ENCODE measurements around the gene DHRS1.

Gene DHRS1

GRCh38 chr14:24271134-24271833 lies 28.3 kb downstream of the DHRS1 start, which contains the start of gene RABGGTA:
RABGGTA (minus strand) TSS chr14:24271597; CDS start chr14:24271115, 482 bp downstream.
- TF ChIP-seq, protein P1, sequence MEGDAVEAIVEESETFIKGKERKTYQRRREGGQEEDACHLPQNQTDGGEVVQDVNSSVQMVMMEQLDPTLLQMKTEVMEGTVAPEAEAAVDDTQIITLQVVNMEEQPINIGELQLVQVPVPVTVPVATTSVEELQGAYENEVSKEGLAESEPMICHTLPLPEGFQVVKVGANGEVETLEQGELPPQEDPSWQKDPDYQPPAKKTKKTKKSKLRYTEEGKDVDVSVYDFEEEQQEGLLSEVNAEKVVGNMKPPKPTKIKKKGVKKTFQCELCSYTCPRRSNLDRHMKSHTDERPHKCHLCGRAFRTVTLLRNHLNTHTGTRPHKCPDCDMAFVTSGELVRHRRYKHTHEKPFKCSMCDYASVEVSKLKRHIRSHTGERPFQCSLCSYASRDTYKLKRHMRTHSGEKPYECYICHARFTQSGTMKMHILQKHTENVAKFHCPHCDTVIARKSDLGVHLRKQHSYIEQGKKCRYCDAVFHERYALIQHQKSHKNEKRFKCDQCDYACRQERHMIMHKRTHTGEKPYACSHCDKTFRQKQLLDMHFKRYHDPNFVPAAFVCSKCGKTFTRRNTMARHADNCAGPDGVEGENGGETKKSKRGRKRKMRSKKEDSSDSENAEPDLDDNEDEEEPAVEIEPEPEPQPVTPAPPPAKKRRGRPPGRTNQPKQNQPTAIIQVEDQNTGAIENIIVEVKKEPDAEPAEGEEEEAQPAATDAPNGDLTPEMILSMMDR (IDR thresholded peaks at IDR 0.05; ENCODE audit: low read depth, low read length, missing control alignments) = peak; percentile 59
- in situ Hi-C loops (cut with HindIII; ENCODE audit: low sequenced_read_pairs) = no loop called here
- DNase-seq (ENCODE audit: low read depth) = peak; percentile 64
- peak within 1 kb of the TSS; percentile 91 for H3K4me3 ChIP-seq (ENCODE audit: low read depth, low read length)

DNA sequence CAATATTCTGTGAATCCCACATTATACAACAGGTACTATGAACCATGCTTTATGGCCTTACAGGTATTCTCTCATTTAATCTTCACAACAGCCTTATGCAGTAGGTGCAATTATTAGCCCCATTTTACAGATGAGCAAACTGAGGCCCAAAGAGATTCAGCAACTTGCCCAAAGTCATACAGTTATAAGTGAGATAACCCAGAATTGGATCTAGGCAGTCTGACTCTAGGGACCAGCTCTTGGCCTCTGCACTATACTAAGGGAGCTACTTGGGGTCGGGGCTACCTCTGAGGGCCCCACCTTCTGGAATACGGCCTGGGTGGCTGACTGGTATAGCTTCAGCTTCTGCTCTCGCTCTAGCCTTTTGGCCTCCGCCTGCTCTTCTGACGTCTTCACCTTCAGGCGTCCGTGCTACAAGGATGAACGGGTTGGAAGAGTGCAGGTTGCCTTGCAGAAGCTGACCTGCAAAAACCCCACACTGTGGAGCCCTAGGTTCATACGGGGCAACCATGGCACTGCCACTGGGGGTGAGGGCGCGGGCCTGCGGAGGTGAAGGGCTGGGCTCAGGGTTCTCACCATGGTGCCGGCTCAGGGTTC lies 28.9 kb downstream of the DHRS1 start:
- peak overlapping the region; percentile 91 for H3K4me3 ChIP-seq (ENCODE audit: low read depth, low read length)
- no peak for DNase-seq (ENCODE audit: low read depth)
- TF ChIP-seq, protein P1 (IDR thresholded peaks at IDR 0.05; ENCODE audit: low read depth, low read length, missing control alignments) = no peak
- in situ Hi-C loops (cut with HindIII; ENCODE audit: low sequenced_read_pairs) = no loop called here

DNA sequence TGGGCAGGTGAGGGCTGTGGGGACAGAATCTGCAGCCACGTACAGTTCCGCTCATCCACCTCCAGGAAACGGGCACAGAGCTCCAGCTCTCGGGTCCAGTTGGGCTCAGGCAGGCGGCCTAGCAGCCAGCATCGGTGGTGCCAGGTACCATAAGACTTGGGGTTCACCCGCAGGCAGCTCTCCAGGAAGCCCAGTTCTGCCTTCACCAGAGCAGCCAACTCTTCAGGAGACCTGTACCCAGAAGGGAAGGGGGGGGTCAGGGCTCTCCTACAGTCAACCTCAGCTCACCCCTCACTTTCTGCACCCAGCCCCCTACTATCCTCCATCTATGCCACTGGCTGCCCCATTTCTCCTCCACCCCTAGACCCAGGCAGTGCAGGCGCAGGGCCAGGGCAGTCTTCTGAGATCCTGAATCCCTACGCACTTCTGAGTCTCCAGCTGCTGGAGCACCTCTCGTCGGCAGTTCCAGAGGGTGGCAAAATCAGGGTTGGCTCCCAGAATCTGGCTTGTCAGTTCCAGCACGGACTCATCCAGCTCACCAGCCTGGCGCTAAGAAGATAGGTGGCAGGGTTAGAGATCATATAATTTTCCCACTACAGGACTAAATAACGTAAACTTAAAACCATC lies 29.6 kb downstream of the DHRS1 start:
- no peak overlapping the region for H3K4me3 ChIP-seq (ENCODE audit: low read depth, low read length)
- no peak for DNase-seq (ENCODE audit: low read depth)
- in situ Hi-C loops (cut with HindIII; ENCODE audit: low sequenced_read_pairs) = no loop called here
- TF ChIP-seq, protein P1 (IDR thresholded peaks at IDR 0.05; ENCODE audit: low read depth, low read length, missing control alignments) = no peak

GRCh38 chr14:24269368-24269767 lies 30.2 kb downstream of the DHRS1 start:
- in situ Hi-C loops (cut with HindIII; ENCODE audit: low sequenced_read_pairs) = no loop called here
- no peak overlapping the region for H3K4me3 ChIP-seq (ENCODE audit: low read depth, low read length)
- TF ChIP-seq, protein P1 (IDR thresholded peaks at IDR 0.05; ENCODE audit: low read depth, low read length, missing control alignments) = no peak
- no peak for DNase-seq (ENCODE audit: low read depth)

DNA sequence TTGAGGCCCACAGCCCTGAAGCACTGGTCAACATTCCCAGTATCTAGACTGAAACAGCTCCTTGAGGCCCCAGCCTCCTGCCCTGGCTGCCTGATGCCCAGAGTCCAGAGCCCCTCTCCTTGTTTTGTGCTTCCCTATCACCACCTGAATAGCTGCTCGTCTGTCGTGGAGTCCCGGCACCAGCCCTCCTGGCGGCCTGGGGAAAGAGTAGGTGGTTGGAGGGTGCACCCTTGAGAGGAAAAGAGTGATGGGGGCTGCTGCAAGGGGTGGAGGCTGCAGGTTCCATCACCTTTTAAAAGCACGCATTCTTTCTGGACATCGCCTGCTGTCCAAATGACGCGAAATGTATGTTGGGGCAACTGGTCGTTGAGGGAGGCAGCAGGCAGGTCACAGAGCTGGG lies 31.4 kb downstream of the DHRS1 start:
- no peak overlapping the region for H3K4me3 ChIP-seq (ENCODE audit: low read depth, low read length)
- no peak for DNase-seq (ENCODE audit: low read depth)
- in situ Hi-C loops (cut with HindIII; ENCODE audit: low sequenced_read_pairs) = no loop called here
- TF ChIP-seq, protein P1 (IDR thresholded peaks at IDR 0.05; ENCODE audit: low read depth, low read length, missing control alignments) = no peak

GRCh38 chr14:24267516-24267915 lies 32.1 kb downstream of the DHRS1 start:
- TF ChIP-seq, protein P1 (IDR thresholded peaks at IDR 0.05; ENCODE audit: low read depth, low read length, missing control alignments) = no peak
- in situ Hi-C loops (cut with HindIII; ENCODE audit: low sequenced_read_pairs) = no loop called here
- no peak overlapping the region for H3K4me3 ChIP-seq (ENCODE audit: low read depth, low read length)
- no peak for DNase-seq (ENCODE audit: low read depth)
